ENCODE data around the gene HMOX1. TPM values are rescaled to one million over a fixed set of nuclear protein-coding genes. Genes with fewer than 3 reads are reported as not detected.

Gene HMOX1
- total RNA-seq, 1 experiment from 2014 or later = 6.3 TPM

DNA sequence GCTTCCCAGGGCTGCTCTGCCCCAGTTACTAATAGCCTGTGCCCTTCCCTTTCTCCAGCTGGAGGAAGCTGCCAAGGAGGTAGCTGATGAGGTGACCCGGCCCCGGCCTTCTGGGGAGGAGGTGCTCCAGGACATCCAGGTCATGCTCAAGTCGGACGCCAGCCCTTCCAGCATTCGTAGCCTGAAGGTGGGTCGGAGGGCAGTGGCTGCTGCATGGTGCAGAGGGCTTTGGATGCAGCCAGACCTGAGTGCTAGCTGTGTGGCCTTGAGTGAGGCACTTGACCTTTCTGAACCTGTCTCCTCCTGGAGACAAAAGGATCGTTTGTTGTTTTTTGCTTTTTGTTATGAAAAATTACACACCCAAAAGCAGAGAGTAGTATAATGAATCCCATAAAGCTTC, 22.5 kb downstream of the HMOX1 start:
- DNase-seq (ENCODE audit: low read depth) = no peak

DNA sequence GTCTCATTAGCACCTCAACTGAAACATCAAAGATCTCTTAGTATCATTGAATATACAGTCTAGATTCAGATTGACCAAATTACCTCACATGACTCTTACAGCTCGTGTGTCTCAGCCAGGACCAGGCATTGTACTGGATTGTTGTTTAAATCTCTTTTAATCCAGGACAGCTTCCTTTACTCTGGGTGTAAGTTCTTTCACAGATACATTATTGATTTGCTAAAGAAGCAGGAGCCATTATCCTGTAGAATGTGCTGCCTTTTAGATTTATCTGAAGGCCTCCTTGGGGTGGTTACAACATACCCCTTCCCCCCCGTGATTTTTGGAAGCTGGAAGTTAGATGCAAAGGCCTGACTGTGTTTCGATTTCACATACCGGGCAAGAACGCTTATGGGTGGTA, 23.3 kb downstream of the HMOX1 start:
- DNase-seq (ENCODE audit: low read depth) = no peak

DNA sequence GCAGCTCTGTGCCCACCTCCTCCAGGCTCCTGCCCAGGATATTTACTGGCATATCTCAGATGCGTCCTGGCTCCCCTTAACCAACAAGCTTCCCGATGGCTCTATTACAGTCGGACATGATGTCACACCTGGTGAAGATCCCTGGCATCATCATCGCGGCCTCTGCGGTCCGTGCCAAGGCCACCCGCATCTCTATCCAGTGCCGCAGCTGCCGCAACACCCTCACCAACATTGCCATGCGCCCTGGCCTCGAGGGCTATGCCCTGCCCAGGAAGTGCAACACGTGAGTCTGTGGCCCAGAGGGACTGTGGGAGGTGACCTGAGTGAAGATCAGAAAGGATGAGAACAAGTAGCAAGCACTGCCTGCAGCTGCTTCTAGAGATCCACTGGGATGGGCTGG, 25.5 kb downstream of the HMOX1 start:
- no peak for DNase-seq (ENCODE audit: low read depth)

DNA sequence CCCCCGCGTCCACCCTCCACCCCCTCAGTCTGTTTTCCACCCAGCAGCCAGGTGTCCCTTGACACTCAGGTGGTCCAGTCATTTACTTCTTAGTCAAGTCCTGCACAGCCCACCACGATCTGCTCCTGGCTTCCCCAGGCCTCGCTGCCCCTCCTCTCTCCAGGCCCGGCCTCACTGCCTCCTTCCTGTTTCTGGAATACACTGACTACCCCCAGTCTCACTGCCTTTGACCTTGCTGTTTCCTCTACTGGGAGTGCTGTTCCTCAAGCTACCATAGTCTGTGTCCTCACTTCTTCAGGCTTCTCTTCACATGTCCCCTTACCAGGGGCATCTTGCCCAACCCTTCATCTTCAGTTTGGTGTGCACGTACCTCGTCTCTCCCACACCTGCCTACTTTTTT, 26.5 kb downstream of the HMOX1 start:
- DNase-seq (ENCODE audit: low read depth) = no peak

DNA sequence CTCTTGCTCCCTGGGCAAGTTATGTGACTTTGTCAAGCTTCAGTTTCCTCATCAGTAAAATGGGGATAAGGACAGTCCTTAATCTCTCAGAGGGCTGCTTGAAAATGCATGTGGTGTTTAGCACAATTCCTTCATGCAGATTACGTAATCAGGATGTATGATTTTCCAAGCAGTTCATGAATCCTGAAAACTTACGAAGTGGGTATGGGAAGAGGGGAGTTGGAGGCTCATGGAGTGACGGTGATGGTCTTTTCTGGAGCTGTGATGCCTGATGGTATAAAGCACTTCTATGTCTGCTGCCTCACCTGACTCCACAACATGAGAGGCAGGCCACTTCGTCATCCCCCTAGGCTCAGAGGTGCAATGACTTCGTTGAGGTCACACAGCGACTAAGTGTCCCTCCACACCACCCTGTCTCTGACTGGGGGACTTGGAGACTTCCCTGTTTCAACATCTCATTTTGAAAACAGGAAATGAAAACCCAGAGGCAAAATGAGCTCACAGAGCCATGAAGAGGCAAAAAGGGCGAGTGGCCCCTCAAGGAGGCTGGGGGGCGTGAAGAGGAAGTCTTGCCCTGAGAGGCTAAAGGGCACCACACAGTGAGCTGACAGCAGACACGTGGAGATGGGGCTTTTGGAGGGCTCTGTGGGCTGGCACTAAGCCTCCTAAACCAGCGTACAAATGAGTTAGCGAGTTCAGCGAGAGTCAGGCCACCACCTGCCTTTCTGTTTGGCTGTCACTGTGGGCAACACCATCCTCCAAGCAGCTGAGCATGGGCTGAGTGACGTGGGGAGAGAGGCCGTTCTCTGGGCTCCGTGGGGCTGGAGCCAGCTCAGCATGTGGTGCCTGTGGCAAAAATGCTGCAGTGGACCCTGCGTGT, 29.1 kb downstream of the HMOX1 start:
- no peak for DNase-seq (ENCODE audit: low read depth)

DNA sequence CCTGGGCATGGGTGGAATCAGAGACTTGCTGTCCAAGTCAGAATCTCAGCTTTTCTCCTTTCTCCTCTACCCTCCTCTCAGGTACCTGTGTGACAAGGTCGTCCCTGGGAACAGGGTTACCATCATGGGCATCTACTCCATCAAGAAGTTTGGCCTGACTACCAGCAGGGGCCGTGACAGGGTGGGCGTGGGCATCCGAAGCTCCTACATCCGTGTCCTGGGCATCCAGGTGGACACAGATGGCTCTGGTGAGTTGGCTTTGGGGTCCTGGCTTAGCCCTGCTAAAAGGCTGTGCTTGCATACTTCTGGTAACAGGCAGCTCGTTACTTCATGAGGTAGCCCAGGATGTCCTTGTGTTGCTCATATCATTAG, 29.8 kb downstream of the HMOX1 start:
- no peak for DNase-seq (ENCODE audit: low read depth)

DNA sequence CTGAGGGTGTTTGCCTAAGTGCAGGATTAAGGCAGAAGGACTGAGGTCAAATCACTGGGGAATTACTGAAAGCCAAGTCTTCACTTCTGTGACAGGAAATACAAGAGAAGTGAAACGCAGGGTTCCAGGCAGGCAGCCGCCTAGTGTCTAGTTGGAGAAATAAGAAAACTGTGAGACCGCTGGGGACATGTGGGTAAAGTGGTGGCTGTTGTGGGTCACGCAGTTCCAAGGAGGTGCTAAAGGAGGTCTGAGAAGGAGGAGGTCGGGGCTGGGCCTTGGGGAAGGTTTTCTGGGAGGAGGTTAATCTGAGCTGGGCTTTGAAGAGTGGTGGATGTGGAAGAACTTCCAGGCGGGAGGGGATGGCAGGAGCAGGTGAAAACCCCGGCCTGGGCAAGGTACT, 30.2 kb downstream of the HMOX1 start:
- DNase-seq (ENCODE audit: low read depth) = no peak

DNA sequence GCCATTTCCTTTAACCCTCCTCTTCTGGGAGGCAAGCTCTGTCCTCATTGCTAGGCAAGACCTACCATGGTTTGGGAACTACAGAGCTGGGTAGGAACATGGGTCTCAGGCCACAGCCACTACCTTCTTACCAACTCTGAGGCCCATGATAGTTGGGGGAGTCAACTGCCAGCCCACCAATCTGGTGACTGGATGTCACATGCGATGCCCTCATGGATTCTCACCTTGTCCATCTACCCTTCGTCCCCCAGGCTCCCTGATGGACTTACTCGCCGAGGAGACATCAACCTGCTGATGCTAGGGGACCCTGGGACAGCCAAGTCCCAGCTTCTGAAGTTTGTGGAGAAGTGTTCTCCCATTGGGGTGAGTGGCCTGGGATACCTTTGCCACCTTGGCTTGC, 32.7 kb downstream of the HMOX1 start:
- no peak for DNase-seq (ENCODE audit: low read depth)

DNA sequence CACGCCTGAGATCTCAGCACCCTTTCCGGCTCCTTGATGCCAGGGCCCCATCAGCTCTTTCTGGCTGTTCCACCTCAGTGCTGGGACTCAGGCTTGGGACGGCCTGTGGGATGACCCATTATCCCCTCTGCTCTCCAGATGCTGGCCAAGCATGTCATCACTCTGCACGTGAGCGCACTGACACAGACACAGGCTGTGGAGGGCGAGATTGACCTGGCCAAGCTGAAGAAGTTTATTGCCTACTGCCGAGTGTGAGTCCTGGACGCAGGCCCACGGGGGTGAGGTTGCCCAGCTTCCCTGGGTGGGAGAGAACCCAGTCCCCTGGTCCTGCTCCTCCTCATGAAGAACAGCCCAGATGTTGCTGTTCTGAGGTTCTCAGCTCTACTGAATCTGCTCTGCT, 36.7 kb downstream of the HMOX1 start:
- DNase-seq (ENCODE audit: low read depth) = no peak

DNA sequence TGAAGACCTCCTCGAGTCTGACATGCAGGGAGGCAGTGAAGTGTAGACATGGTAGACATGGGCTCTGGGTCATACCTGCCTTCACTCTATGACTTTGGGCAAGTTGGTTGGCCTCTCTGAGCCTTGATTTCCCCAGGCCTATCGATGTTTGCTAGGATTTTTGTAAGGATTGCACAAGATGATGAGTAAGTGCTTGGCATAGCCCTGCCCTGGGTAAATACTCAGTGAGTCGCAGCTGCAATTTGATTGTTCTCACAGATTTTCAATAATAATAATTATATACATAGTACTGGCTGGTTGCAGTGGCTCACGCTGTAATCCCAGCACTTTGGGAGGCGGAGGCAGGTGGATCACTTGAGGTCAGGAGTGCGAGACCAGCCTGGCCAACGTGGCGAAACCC, 37.2 kb downstream of the HMOX1 start:
- DNase-seq (ENCODE audit: low read depth) = no peak

DNA sequence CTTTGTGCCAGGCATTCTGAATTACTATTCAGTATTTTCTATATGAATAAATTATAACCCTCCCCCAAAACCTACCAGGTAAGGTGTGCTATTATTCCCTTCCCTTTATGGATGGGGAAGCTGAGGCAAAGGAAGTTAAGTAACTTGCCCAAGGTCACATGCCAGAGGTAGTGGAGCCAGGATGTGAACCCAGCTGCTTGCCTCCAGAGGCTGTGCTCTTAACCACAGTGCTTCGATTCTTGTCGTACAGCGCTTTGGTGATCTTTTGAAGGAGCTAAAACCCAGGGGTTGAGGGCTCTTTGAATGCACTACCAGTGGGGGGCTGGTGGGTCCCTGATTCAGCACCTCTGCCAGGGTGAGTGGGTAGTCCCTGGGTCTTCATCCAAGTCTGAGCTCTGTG, 37.8 kb downstream of the HMOX1 start:
- DNase-seq (ENCODE audit: low read depth) = no peak

DNA sequence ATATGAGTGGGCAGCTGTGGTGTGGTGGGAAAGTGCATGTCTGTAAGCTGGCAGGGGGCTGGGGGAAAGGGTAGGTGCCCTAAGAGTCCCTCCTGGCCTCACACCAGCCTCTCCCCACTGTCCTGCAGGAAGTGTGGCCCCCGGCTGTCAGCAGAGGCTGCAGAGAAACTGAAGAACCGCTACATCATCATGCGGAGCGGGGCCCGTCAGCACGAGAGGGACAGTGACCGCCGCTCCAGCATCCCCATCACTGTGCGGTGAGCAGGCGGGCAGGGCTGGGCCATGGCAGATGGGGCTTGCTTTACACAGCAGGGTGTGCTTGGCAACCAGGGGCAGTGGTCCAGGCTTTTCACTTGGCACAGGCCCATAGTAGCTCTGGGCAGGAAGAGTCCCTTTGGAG, 38.9 kb downstream of the HMOX1 start:
- no peak for DNase-seq (ENCODE audit: low read depth)

DNA sequence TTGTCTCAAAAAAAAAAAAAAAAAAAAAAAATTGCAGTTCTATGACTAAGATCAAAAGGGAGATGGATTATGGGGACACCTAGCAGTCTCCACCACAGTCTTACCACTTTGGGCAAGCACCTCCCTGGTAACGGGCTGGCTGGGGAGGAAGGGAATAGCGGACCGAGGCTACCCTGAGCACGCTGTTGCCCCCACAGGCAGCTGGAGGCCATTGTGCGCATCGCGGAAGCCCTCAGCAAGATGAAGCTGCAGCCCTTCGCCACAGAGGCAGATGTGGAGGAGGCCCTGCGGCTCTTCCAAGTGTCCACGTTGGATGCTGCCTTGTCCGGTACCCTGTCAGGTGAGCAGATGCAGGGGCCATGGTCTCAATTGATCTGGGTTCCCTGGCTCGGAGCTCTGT, 40.2 kb downstream of the HMOX1 start:
- DNase-seq (ENCODE audit: low read depth) = no peak

DNA sequence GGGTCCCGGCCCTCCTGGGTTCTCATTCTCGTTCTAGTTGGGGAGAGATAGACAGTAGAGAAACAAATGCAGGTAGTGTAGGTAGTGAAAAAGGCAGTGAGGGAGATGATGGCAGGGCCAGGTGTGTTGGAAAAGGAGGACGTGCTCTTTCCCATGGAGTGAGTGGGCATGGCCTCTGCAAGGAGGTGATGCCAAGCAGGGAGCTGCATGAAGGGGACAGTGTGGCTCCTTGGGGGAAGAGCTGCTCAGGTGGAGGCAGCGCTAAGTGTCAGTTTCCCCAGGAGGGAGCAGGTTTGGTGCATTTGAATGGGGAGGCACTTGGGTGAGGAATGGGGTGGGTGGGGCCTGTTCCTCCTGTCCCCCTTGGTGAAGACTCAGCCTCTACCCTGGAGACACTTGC, 41.2 kb downstream of the HMOX1 start:
- DNase-seq (ENCODE audit: low read depth) = no peak

DNA sequence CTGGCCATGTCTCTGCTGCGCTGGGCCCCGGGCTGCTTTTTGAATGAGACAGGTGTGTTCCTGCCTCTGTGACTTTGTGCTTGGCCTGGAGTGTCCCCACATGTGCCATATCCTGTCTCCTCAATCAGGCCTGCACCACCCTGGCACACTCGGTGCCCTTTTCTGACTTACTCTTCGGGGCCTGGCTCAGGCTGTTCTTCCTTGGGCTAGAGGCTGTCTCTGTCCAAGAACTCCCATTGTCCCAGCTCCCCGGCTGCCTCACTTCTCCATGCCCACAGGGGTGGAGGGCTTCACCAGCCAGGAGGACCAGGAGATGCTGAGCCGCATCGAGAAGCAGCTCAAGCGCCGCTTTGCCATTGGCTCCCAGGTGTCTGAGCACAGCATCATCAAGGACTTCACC, 42.0 kb downstream of the HMOX1 start:
- DNase-seq (ENCODE audit: low read depth) = no peak

DNA sequence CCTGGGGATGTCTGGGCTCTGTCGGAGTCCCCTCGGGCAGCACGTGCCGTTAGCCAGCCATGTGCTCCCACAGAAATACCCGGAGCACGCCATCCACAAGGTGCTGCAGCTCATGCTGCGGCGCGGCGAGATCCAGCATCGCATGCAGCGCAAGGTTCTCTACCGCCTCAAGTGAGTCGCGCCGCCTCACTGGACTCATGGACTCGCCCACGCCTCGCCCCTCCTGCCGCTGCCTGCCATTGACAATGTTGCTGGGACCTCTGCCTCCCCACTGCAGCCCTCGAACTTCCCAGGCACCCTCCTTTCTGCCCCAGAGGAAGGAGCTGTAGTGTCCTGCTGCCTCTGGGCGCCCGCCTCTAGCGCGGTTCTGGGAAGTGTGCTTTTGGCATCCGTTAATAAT, 43.2 kb downstream of the HMOX1 start:
- no peak for DNase-seq (ENCODE audit: low read depth)

DNA sequence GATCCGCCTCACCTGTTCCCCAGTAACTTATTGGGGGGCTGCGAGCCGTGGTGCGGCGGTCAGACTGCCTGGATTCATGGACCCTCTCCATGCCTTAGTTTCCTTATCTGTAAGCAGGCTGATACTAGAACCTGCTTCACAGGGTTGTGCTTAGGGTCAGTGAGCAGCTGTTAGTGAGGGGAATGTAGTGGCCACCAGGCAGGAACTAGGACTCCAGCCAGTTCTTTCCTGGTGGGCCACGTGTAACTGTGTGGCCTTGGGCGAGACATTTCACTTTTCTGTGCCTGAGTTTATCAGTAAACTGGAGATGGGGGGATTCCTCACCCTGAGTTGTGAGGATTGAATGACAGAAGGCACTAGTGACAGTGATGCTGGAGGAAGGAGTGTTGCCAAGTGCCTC, 43.9 kb downstream of the HMOX1 start:
- no peak for DNase-seq (ENCODE audit: low read depth)

DNA sequence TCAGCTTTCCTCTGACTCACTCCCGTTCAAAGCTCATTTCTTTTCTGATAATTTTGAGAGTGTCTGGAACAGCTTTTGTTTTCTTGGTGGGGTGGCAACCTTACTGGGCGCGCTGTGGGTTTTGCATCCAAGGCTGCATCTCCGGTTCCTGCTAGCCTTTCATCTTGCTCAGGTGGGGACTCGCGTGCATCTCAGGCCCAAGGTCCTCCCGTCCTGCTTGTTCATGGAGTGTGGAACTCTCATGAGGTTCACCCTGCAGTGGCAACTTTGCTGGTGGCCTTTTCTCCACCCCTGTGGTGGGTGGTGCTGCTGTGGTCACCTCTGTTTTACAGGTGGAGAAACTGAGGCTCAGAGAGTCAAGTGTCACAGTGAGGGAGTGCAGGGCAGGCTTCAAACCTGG, 44.6 kb downstream of the HMOX1 start:
- DNase-seq (ENCODE audit: low read depth) = no peak

DNA sequence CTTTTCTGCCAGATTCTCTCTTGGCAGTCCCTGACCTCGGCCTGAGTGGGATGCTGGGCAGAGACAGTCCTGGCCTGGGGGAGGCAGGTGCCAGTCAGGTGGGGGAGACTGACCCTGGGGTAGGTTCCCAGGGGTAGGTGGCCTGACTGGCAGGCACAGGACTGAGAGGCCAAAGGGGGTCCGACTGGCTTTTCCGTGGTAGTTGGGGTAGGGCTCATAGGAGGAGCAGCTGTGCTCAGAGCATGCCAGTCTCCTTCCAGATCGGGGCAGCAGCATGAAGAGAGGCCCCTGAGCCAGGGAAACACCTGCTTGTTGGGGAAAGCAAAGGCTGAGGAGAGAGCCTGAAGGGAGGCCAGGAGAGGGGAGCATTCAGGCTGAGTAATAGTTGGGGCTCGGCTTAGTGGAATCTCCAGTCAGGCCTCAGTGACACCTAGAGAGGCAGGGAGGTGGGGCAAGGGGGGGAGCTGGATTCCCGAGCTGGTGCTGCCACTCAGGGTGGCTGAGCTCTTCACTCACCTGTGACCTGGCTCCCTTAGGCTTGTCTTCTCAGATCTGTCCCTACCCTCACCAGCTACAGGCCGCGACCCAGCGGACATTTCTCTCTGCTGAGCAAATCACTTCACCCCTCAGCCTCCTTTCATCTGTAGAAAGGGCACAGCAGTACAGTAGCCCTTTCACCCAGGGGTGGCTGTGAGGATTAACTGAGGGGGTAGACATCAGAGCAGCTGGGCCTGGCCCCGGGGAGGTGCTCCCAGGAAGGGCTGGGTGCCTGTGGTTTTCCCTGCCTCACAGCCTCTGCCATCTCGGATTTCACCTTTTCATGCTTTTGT, 45.3 kb downstream of the HMOX1 start:
- peak; percentile 58 for DNase-seq (ENCODE audit: low read depth)

DNA sequence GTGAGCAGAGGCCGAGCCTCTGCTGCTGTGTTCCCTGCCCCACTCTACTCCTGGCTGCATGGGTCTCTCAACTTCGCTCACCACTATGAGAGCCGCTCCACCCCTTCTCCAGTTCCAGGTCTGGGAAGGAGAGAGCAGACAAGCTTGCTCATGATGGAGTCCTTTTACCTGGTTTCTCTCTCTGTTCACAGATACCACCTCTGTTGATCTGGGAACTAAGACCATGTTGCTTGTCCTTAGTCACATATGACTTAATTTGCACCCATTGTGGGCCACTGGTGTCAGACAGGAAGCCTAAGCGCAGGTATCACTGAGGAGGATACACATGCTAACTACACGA, 45.9 kb downstream of the HMOX1 start:
- no peak for DNase-seq (ENCODE audit: low read depth)

DNA sequence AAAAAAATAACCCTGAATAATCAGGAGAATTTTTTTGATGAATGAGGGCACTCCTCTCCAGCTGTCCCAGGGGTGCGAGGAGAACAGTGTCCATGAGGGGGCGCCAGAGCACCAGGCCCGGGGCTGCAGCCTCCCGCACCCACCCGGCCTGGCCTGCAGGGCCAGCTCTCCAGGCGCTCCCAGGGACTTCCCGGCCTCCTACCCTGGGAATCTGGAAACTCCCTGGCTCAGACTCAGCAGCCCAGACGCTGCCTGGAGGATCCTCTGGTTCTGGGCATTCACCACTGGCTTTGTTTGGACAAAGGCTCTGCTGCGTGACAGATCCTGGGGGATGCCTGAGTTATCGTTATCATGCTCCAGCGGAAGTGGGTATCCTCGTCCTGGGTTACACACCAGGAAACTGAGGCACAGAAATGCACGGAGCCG, 50.0 kb downstream of the HMOX1 start:
- peak; percentile 95 for DNase-seq (ENCODE audit: low read depth)

DNA sequence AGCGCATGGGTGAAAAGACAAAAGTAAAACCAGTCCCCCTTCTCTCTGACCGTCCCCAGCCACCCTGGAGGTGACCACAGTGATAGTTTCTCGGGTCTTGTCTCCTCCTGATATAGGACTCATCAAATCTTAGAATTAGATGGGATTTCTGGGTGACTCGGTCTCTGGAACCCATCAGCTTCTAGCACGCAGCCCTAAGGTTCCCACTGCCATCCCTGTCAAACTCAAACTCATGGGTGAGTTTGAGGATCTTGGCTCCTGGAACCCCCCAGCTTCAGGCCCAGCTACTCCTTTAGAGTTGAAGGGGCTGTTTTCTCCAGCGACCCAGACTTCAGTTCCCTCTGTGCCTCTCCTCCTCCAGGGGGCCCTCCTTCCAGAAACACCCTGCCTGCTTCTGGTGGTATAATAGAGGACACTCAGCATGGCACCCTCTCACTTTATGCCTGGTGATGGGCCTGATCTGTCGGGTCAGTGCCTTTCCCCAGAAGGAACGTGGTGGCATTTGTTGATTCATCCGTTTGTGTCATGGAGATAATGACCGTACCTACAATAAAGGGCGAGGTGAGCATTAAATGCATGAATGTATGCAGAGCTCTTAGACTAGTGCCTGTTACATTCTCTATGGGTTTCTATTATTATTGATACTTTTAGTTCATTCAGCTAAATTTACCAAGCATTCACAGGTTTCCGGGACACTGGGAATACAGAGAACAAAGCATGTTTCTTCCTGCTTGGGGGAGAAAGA, 50.8 kb downstream of the HMOX1 start:
- DNase-seq (ENCODE audit: low read depth) = no peak
